ENCODE results near the gene ARID4A.
"Not testable (repeated sequence)": the region's sequence is repeated elsewhere in the genome, so short reads cannot be mapped to it uniquely, and the experiment has no call there.

Gene ARID4A

GRCh38 chr14:58354808-58355207 is 56.5 kb downstream of the ARID4A start:
- Histone ChIP-seq H3K4me1 (0 out of 2 replicates have a peak, but pooled peaks cover 8% of the 10 kb centered on the region), H3K27ac (no peak overlapping the region), H4K20me1 (no peaks in the 10 kb centered on the region), H3K9ac (no peak overlapping the region), H3K36me3 (peaks cover 80% of the 10 kb centered on the region), H3K9me3 (no peaks in the 10 kb centered on the region), H3K4me2 (no peak overlapping the region), H3K4me3 (no peak overlapping the region), H3K27me3 (no peaks in the 10 kb centered on the region)
- no peak for TF ChIP-seq Cebpa-rat (IDR thresholded peaks at IDR 0.05)

GRCh38 chr14:58356268-58356667 is 57.9 kb downstream of the ARID4A start:
- H3K4me3 ChIP-seq: no peak overlapping the region

GRCh38 chr14:58362272-58362671 is 63.9 kb downstream of the ARID4A start:
- H3K4me3 ChIP-seq, H3K4me1 ChIP-seq, H3K9ac ChIP-seq, H4K20me1 ChIP-seq, H3K4me2 ChIP-seq, H3K27ac ChIP-seq, H3K27me3 ChIP-seq, H3K9me3 ChIP-seq: not testable (repeated sequence)
- peaks cover 89% of the 10 kb centered on the region for H3K36me3 ChIP-seq

More at GRCh38 chr14:58356268-58356667, 57.9 kb downstream of the ARID4A start:
- no peak overlapping the region for H3K4me2 ChIP-seq
- H3K9ac ChIP-seq: no peak overlapping the region
- H3K27ac ChIP-seq: no peak overlapping the region
- no peaks in the 10 kb centered on the region for H3K9me3 ChIP-seq
- no peaks in the 10 kb centered on the region for H3K27me3 ChIP-seq
- H4K20me1 ChIP-seq: no peaks in the 10 kb centered on the region
- TF ChIP-seq Cebpa-rat (IDR thresholded peaks at IDR 0.05): no peak
- H3K36me3 ChIP-seq: peaks cover 82% of the 10 kb centered on the region
- H3K4me1 ChIP-seq: 0 out of 2 replicates have a peak, but pooled peaks cover 8% of the 10 kb centered on the region

- peaks cover 89% of the 10 kb centered on the region for H3K36me3 ChIP-seq
- H3K4me2 ChIP-seq: no peak overlapping the region
- no peak overlapping the region for H3K4me3 ChIP-seq
- no peaks in the 10 kb centered on the region for H4K20me1 ChIP-seq
- H3K9ac ChIP-seq: no peak overlapping the region
- H3K4me1 ChIP-seq: no peaks in the 10 kb centered on the region
- no peak overlapping the region for H3K27ac ChIP-seq
- H3K9me3 ChIP-seq: no peaks in the 10 kb centered on the region
- no peak for TF ChIP-seq Cebpa-rat (IDR thresholded peaks at IDR 0.05)
- H3K27me3 ChIP-seq: no peaks in the 10 kb centered on the region
Observed at GRCh38 chr14:58362798-58363412, 64.5 kb downstream of the ARID4A start.

- no peak overlapping the region for H3K9ac ChIP-seq
- H3K36me3 ChIP-seq: peaks cover 89% of the 10 kb centered on the region
- no peak overlapping the region for H3K4me2 ChIP-seq
- no peak overlapping the region for H3K4me3 ChIP-seq
- H4K20me1 ChIP-seq: no peaks in the 10 kb centered on the region
- no peaks in the 10 kb centered on the region for H3K27me3 ChIP-seq
- no peaks in the 10 kb centered on the region for H3K9me3 ChIP-seq
- no peak overlapping the region for H3K27ac ChIP-seq
- no peak for TF ChIP-seq Cebpa-rat (IDR thresholded peaks at IDR 0.05)
- no peaks in the 10 kb centered on the region for H3K4me1 ChIP-seq
Observed at GRCh38 chr14:58364316-58364715, 66.0 kb downstream of the ARID4A start.

GRCh38 chr14:58367296-58367695 is 68.9 kb downstream of the ARID4A start:
- no peaks in the 10 kb centered on the region for H4K20me1 ChIP-seq
- H3K4me1 ChIP-seq: no peaks in the 10 kb centered on the region
- H3K27me3 ChIP-seq: no peaks in the 10 kb centered on the region
- H3K27ac ChIP-seq: no peak overlapping the region
- H3K4me3 ChIP-seq: no peak overlapping the region
- no peaks in the 10 kb centered on the region for H3K9me3 ChIP-seq
- H3K4me2 ChIP-seq: no peak overlapping the region
- H3K9ac ChIP-seq: no peak overlapping the region
- peaks cover 89% of the 10 kb centered on the region for H3K36me3 ChIP-seq
- no peak for TF ChIP-seq Cebpa-rat (IDR thresholded peaks at IDR 0.05)

GRCh38 chr14:58368956-58369355 is 70.6 kb downstream of the ARID4A start:
- Histone ChIP-seq H3K4me3 (no peak overlapping the region), H3K27me3 (no peaks in the 10 kb centered on the region), H3K9ac (no peak overlapping the region), H3K4me1 (no peaks in the 10 kb centered on the region), H3K4me2 (no peak overlapping the region), H3K36me3 (peaks cover 79% of the 10 kb centered on the region), H4K20me1 (no peaks in the 10 kb centered on the region), H3K9me3 (no peaks in the 10 kb centered on the region), H3K27ac (no peak overlapping the region)
- TF ChIP-seq Cebpa-rat (IDR thresholded peaks at IDR 0.05): no peak

- H3K36me3 ChIP-seq: peaks cover 73% of the 10 kb centered on the region
- H4K20me1 ChIP-seq: no peaks in the 10 kb centered on the region
- no peak overlapping the region for H3K4me2 ChIP-seq
- H3K9me3 ChIP-seq: no peaks in the 10 kb centered on the region
- no peak for TF ChIP-seq Cebpa-rat (IDR thresholded peaks at IDR 0.05)
- H3K4me1 ChIP-seq: no peaks in the 10 kb centered on the region
- no peaks in the 10 kb centered on the region for H3K27me3 ChIP-seq
- no peak overlapping the region for H3K9ac ChIP-seq
- H3K27ac ChIP-seq: no peak overlapping the region
- no peak overlapping the region for H3K4me3 ChIP-seq
Observed at GRCh38 chr14:58376791-58377190, 78.4 kb downstream of the ARID4A start.

GRCh38 chr14:58390830-58391229 is 92.5 kb downstream of the ARID4A start:
- Histone ChIP-seq H3K9ac (no peak overlapping the region), H3K27me3 (peaks cover 8% of the 10 kb centered on the region), H3K36me3 (peaks cover 4% of the 10 kb centered on the region; the same call in 1 of the 2 replicates), H3K4me2 (no peak overlapping the region), H3K27ac (no peak overlapping the region), H4K20me1 (no peaks in the 10 kb centered on the region), H3K4me1 (peaks cover 5% of the 10 kb centered on the region), H3K9me3 (no peaks in the 10 kb centered on the region), H3K4me3 (no peak overlapping the region)
- TF ChIP-seq Cebpa-rat (IDR thresholded peaks at IDR 0.05): no peak

GRCh38 chr14:58395562-58395811 is 97.1 kb downstream of the ARID4A start:
- H3K36me3 ChIP-seq: no peaks in the 10 kb centered on the region
- no peak for TF ChIP-seq Cebpa-rat (IDR thresholded peaks at IDR 0.05)
- H3K27me3 ChIP-seq: peaks cover 20% of the 10 kb centered on the region
- H3K4me1 ChIP-seq: peaks cover 13% of the 10 kb centered on the region
- no peak overlapping the region for H3K9ac ChIP-seq
- no peaks in the 10 kb centered on the region for H3K9me3 ChIP-seq
- H3K4me2 ChIP-seq: peak overlapping the region; percentile 86
- H3K27ac ChIP-seq: peak overlapping the region; percentile 56
- H4K20me1 ChIP-seq: no peaks in the 10 kb centered on the region
- peak overlapping the region; percentile 64 for H3K4me3 ChIP-seq

Data from BLaER1 (cell line).